GM12878 (cell line): ENCODE measurements around the gene SORBS1. TPM values are rescaled to one million over a fixed set of nuclear protein-coding genes. Genes with fewer than 3 reads are reported as not detected.

Experiments used
- ATAC-seq: fragments of 200-7000 bp; cut with Tn5 transposase; 3 replicates; pipeline ENCODE4 v1.9.1; 2020; ENCODE audit warnings: mild to moderate bottlenecking, moderate library complexity
- BruUV-seq: library from RNA; stranded (reverse); fragments of 400-500 nt; replicated peaks from 2 replicates; lab custom pipeline; 2021; lab: Mats Ljungman, UMichigan
- CTCF ChIA-PET: fragments of 300-600 bp; sonication (Branson Sonifier 250); formaldehyde crosslinking; extraction: SDS; loops from one replicate; lab custom pipeline; 2021; ENCODE audit warnings: inconsistent platforms; lab: Yijun Ruan, JAX
- POLR2A ChIA-PET: fragments of 350-600 bp; formaldehyde crosslinking; extraction: SDS; loops from one replicate; lab custom pipeline; 2021; ENCODE audit warnings: inconsistent platforms; lab: Charles Lee
- RAD21 ChIA-PET: fragments of 300-600 bp; sonication (Branson Sonifier 250); formaldehyde crosslinking; loops from one replicate; lab custom pipeline; 2023; ENCODE audit warnings: antibody characterized with exemption; ENCODE audit not compliant: unreplicated experiment; lab: Charles Lee
- SMC1A ChIA-PET: fragments of 300-600 bp; sonication (Branson Sonifier 250); formaldehyde crosslinking; loops from one replicate; lab custom pipeline; 2023; ENCODE audit not compliant: unreplicated experiment, uncharacterized antibody; lab: Charles Lee
- DNase-seq: peaks from one replicate; pipeline ENCODE4 v3.0.0-alpha.2; 2011; ENCODE audit warnings: low read depth, low spot score
- FAIRE-seq: peaks from 3 replicates; lab custom pipeline; 2011; peaks lifted over from hg19 to GRCh38; lab: Jason Lieb, UNC
- H2AFZ ChIP-seq: 2 replicates; pipeline ENCODE4 v1.6.0; 2011; ENCODE audit warnings: low read depth, low read length, control low read depth; ENCODE audit not compliant: control insufficient read depth
- H3K27ac ChIP-seq: 2 replicates; pipeline ENCODE4 v1.5.1; 2011; ENCODE audit warnings: control low read depth; ENCODE audit not compliant: control insufficient read depth, insufficient read depth
- H3K27me3 ChIP-seq, 2 experiments: replicated peaks in 1 of 2; 2 replicates each; pipeline versions ENCODE4 v1.6.0 to v1.6.1; 2011; ENCODE audit warnings: low read length in 1 of 2; ENCODE audit not compliant: control insufficient read depth in 2 of 2, insufficient read depth in 2 of 2
- H3K36me3 ChIP-seq, 2 experiments: 2 replicates each; pipeline ENCODE4 v1.5.1; 2011; ENCODE audit warnings: low read length in 1 of 2; ENCODE audit not compliant: control insufficient read depth in 2 of 2, insufficient read depth in 2 of 2
- H3K4me1 ChIP-seq: 2 replicates; pipeline ENCODE4 v1.6.1; 2011; ENCODE audit warnings: mild to moderate bottlenecking, low read length, moderate library complexity, mixed read lengths; ENCODE audit not compliant: control insufficient read depth, insufficient read depth
- H3K4me2 ChIP-seq: 2 replicates; pipeline ENCODE4 v1.6.0; 2011; ENCODE audit warnings: control low read depth; ENCODE audit not compliant: control insufficient read depth, insufficient read depth
- H3K4me3 ChIP-seq: fragments of 200-600 bp; sonication (generic); 2 replicates; pipeline ENCODE4 v1.5.1; 2016
- H3K79me2 ChIP-seq: 2 replicates; pipeline ENCODE4 v1.6.0; 2011; ENCODE audit warnings: low read length; ENCODE audit not compliant: control insufficient read depth, insufficient read depth
- H3K9ac ChIP-seq: 2 replicates; pipeline ENCODE4 v1.8.0; 2011; ENCODE audit warnings: low read length, control low read depth, mixed read lengths; ENCODE audit not compliant: control insufficient read depth, insufficient read depth
- H3K9me3 ChIP-seq: replicated peaks from 3 replicates; pipeline ENCODE4 v1.5.1; 2011; ENCODE audit warnings: mild to moderate bottlenecking, low read length; ENCODE audit not compliant: control insufficient read depth, insufficient read depth
- H4K20me1 ChIP-seq: 2 replicates; pipeline ENCODE4 v1.6.0; 2011; ENCODE audit not compliant: control insufficient read depth, insufficient read depth
- CEBPB ChIP-seq, 2 experiments: fragments of 150-350 bp in 1 of 2; IDR thresholded peaks; 2 replicates each; pipeline ENCODE4 v1.6.1; 2012 to 2014; ENCODE audit warnings: low read depth in 2 of 2, low read length in 2 of 2, borderline replicate concordance in 1 of 2, inconsistent platforms in 1 of 2
- EED ChIP-seq: sonication (generic); IDR thresholded peaks from 2 replicates; pipeline ENCODE4 v1.6.1; 2016; ENCODE audit warnings: antibody characterized with exemption, low read depth
- JUNB ChIP-seq: IDR thresholded peaks from 2 replicates; pipeline ENCODE4 v1.6.1; 2016; ENCODE audit warnings: antibody characterized with exemption, mild to moderate bottlenecking
- KDM1A ChIP-seq: fragments of 200-600 bp; sonication (generic); IDR thresholded peaks from 2 replicates; pipeline ENCODE4 v1.6.1; 2016; ENCODE audit warnings: borderline replicate concordance
- PAX5 ChIP-seq: IDR thresholded peaks from 2 replicates; pipeline ENCODE4 v1.6.1; 2011; ENCODE audit warnings: low read depth, low read length, borderline replicate concordance
- SMAD5 ChIP-seq: IDR thresholded peaks from 2 replicates; pipeline ENCODE4 v1.6.1; 2016; ENCODE audit warnings: antibody characterized with exemption, low read depth
- SPI1 ChIP-seq: IDR thresholded peaks from 2 replicates; pipeline ENCODE4 v1.6.1; 2011; ENCODE audit warnings: low read depth, mild to moderate bottlenecking, low read length, moderate library complexity, borderline replicate concordance; ENCODE audit not compliant: insufficient read depth
- STAT3 ChIP-seq: IDR thresholded peaks from 2 replicates; pipeline ENCODE4 v1.6.1; 2011; ENCODE audit warnings: low read depth, low read length, improper control_type of control experiment
- USF1 ChIP-seq: IDR thresholded peaks from 2 replicates; pipeline ENCODE4 v1.6.1; 2011; ENCODE audit warnings: borderline replicate concordance, low read depth, mild to moderate bottlenecking, moderate library complexity, mixed read lengths, low read length; ENCODE audit not compliant: insufficient read depth; ENCODE audit errors: extremely low read length
- WGBS: methylation state at CpG from one replicate; pipeline ENCODE4 v1.1.6; 2016; ENCODE audit warnings: low lambda C conversion rate; ENCODE audit not compliant: insufficient replicate concordance, insufficient coverage; ENCODE audit errors: missing lambda C conversion rate; 5-methylcytosine and 5-hydroxymethylcytosine counted together
- in situ Hi-C: fragments of 300-500 bp; cut with MboI; formaldehyde crosslinking; loops from 9 replicates; pipeline ENCODE4 v1.14.3; 2018; ENCODE audit warnings: mixed read lengths
- intact Hi-C: fragments of 100-400 bp; cut with micrococcal nuclease; formaldehyde crosslinking; loops from one replicate; pipeline ENCODE4 v1.14.2; 2022; ENCODE audit not compliant: unreplicated experiment
- polyA plus RNA-seq, 11 experiments: library from polyadenylated mRNA; depleted of rRNA in 4 of 11; unstranded in 6 of 11; stranded (reverse) in 5 of 11; fragments of >200 nt; fragmentation: Nextera tagmentation in 4 of 11; fragmentation: Illumina TruSeq in 1 of 11; extraction: Ambion mirVana in 4 of 11; extraction: Trizol in 1 of 11; gene quantifications; 1 replicate in 1 of 11; 2 replicates in 10 of 11; pipeline versions ENCODE4 v1.2.1 to v1.2.3, GENCODE V29; 2011 to 2016; ENCODE audit warnings: inconsistent platforms in 2 of 11, missing spikeins in 2 of 11, low read depth in 1 of 11
- total RNA-seq, 4 experiments: library from RNA; depleted of rRNA in 3 of 4; stranded (reverse); fragments of >200 nt in 3 of 4; fragmentation: Illumina TruSeq in 1 of 4; extraction: Trizol in 1 of 4; gene quantifications; 2 replicates each; pipeline versions ENCODE4 v1.2.1 to v1.2.3, GENCODE V29; 2013 to 2021
- TF ChIP-seq, protein P1 (sequence below): fragments of 150-350 bp; IDR thresholded peaks from 2 replicates; pipeline ENCODE4 v1.6.1; 2016; ENCODE audit warnings: low read depth, low read length
- TF ChIP-seq, protein P2 (sequence below): fragments of 450-650 bp; IDR thresholded peaks from 2 replicates; pipeline ENCODE4 v1.6.1; 2018; ENCODE audit warnings: borderline replicate concordance, mild to moderate bottlenecking; ENCODE audit not compliant: partially characterized antibody

SORBS1 gene
- total and polyA plus RNA-seq, 10 of the 15 experiments (the other 5 are each of a cell fraction or from before 2014, with no cell fraction given): 0.13 to 0.75 (median 0.39) TPM

GRCh38 chr10:95355301-95355700 is 205.9 kb downstream of the SORBS1 start:
- Histone ChIP-seq H3K79me2 (no peaks in the 10 kb centered on the region), H3K9me3 (no peaks in the 10 kb centered on the region), H3K9ac (no peak overlapping the region), H2AFZ (no peak overlapping the region), H3K4me3 (no peak overlapping the region), H3K36me3 (no peaks in the 10 kb centered on the region), H4K20me1 (no peaks in the 10 kb centered on the region), H3K4me1 (peaks cover 12% of the 10 kb centered on the region; the same call in 1 of the 2 replicates), H3K27ac (no peak overlapping the region), H3K4me2 (no peak overlapping the region), H3K27me3 (no peaks in the 10 kb centered on the region)
- no TSS peak for BruUV-seq
- 87% methylated on average over 7 of the region's 7 CpGs for WGBS
- intact Hi-C loops: no loop called here
- ATAC-seq (no peak), FAIRE-seq (no peak), DNase-seq (no peak)
- ChIA-PET SMC1A (interaction anchor here (1.1 to 2.3 kb wide), 5 partner anchors 9 to 112 kb away, joined by 3 to 22 read pairs (median 9); no protein-coding TSS in a partner anchor), POLR2A (no interaction called here), CTCF (interaction anchor here (1.9 to 3.4 kb wide), 2 partner anchors 7 to 108 kb away, joined by 6 to 21 read pairs; no protein-coding TSS in a partner anchor), RAD21 (interaction anchor here (3.4 kb wide), 1 partner anchor 109 kb away, joined by 14 read pairs; no protein-coding TSS in a partner anchor)
- no peak for TF ChIP-seq JUNB
- no peak for TF ChIP-seq USF1
- TF ChIP-seq SMAD5: no peak
- TF ChIP-seq EED: no peak
- TF ChIP-seq CEBPB (IDR thresholded peaks at IDR 0.05; ENCODE audit: borderline replicate concordance in 1 of 2, low read depth in 2 of 2, low read length in 2 of 2): no peak
- TF ChIP-seq, protein P1, sequence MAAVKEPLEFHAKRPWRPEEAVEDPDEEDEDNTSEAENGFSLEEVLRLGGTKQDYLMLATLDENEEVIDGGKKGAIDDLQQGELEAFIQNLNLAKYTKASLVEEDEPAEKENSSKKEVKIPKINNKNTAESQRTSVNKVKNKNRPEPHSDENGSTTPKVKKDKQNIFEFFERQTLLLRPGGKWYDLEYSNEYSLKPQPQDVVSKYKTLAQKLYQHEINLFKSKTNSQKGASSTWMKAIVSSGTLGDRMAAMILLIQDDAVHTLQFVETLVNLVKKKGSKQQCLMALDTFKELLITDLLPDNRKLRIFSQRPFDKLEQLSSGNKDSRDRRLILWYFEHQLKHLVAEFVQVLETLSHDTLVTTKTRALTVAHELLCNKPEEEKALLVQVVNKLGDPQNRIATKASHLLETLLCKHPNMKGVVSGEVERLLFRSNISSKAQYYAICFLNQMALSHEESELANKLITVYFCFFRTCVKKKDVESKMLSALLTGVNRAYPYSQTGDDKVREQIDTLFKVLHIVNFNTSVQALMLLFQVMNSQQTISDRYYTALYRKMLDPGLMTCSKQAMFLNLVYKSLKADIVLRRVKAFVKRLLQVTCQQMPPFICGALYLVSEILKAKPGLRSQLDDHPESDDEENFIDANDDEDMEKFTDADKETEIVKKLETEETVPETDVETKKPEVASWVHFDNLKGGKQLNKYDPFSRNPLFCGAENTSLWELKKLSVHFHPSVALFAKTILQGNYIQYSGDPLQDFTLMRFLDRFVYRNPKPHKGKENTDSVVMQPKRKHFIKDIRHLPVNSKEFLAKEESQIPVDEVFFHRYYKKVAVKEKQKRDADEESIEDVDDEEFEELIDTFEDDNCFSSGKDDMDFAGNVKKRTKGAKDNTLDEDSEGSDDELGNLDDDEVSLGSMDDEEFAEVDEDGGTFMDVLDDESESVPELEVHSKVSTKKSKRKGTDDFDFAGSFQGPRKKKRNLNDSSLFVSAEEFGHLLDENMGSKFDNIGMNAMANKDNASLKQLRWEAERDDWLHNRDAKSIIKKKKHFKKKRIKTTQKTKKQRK: no peak
- TF ChIP-seq STAT3: no peak
- TF ChIP-seq SPI1: no peak
- no peak for TF ChIP-seq KDM1A
- TF ChIP-seq, protein P2, sequence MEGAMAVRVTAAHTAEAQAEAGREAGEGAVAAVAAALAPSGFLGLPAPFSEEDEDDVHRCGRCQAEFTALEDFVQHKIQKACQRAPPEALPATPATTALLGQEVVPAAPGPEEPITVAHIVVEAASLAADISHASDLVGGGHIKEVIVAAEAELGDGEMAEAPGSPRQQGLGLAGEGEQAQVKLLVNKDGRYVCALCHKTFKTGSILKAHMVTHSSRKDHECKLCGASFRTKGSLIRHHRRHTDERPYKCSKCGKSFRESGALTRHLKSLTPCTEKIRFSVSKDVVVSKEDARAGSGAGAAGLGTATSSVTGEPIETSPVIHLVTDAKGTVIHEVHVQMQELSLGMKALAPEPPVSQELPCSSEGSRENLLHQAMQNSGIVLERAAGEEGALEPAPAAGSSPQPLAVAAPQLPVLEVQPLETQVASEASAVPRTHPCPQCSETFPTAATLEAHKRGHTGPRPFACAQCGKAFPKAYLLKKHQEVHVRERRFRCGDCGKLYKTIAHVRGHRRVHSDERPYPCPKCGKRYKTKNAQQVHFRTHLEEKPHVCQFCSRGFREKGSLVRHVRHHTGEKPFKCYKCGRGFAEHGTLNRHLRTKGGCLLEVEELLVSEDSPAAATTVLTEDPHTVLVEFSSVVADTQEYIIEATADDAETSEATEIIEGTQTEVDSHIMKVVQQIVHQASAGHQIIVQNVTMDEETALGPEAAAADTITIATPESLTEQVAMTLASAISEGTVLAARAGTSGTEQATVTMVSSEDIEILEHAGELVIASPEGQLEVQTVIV: no peak
- TF ChIP-seq PAX5: no peak
- in situ Hi-C loops: no loop called here
